Hematopoietic multipotent progenitor cell treated with erythropoietin and hydrocortisone succinate and interleukin-3 and kit ligand, for 17 days (in vitro differentiated cells): Measurements from ENCODE around the gene HTR1A.

Experiments used
- DNase-seq: peaks from one replicate; pipeline ENCODE4 v3.0.0-alpha.2; 2015; ENCODE audit warnings: low spot score

Gene HTR1A

DNA sequence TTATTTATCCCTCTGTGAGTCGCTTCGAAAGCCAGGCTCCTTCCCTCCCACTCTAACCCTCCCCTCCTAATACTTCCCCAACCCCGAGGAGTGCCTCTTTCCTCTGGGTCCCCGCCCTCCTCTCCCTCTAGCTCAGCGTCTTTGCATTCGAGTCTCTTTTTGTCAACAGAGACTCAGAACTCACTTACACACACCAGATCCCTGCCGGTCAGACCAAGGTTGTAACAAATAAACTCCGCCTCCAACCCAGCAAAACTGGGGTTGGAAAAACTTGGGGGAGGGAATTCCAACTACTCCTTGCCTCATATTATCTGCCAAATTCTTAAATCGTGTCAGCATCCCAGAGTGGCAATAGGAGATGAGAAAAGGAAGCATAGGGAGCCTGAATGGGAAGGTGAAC, at the start of gene HTR1A:
Gene HTR1A, minus strand, starts transcription at position 167 of the 400 bp plus-strand sequence. CDS start 726 bp downstream, outside the sequence.
- DNase-seq = no peak

GRCh38 chr5:64003966-64004365, 41.7 kb upstream of the HTR1A start:
- no peak for DNase-seq

DNA sequence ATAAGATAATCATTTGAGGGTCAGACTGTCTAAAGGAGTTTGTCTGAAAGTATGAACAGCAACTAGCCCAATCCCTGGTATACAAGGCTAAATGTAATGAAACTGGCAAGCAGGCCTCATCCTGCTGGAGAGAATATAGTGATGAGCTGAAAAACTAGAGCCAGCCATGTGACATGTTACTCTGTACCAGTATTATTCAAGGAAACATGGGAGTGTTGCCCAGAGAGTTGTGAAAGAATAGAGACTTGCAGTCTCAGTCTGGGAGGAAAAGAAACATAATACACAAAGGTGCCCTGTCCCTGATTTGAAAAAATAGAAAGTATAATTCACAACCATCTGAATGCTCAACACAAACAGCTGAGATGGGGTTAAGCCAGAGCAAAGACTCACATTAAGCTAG, 37.9 kb upstream of the HTR1A start:
- DNase-seq = no peak

DNA sequence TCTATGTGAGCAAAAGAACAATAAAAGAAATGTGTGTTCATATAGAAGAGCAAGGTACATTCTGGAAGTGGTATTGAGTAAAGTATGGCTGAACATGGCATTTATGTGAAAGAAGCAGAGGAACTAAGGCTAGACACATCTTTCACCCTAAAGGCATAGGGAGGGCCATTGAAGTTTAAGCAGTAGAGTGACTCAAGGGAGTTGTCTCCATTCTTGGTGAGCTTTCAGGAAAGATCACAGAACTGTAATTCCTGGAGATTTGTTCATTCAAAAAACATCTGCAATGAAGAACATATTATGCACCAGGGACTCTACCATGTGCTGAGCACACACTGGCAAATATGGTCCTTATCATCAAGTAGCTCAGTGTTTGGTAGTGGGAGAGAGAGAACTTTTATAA, 24.8 kb upstream of the HTR1A start:
- DNase-seq = no peak

GRCh38 chr5:63981864-63982263, 19.6 kb upstream of the HTR1A start:
- no peak for DNase-seq

- DNase-seq = no peak
Observed at GRCh38 chr5:63963926-63964325, 1.7 kb upstream of the HTR1A start.

DNA sequence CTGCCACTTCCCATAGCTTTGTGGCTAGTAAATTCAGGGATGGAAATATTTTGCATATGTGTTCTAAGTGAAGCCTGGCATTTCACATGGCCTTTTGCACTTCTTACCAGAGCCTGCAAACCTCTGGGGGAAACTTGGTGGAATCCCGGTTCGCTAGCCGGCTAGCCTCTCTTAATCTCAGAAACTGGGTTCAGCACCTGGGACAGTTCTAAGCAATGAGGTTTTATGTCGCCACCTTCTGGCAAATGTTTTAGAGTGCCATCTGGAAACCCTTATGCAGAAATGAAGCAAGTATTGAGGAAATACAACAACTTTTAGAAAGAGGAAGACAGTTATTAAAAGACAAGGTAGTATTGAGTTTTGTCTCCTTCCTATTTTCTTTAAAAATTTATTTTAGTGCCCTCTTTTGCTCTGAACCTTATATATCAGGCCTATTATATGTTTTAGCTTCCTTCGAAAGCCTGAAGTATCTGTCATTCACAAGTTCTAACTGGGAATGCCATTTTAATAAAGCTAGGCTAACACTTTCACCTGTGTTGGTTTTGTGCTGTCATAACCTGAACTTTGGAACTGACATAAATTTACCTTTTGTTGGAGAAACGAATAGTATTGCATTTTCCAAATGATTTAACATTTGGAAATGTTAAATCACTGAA, 963 bp upstream of the HTR1A start:
- DNase-seq = no peak

GRCh38 chr5:63961598-63962161, 565 bp downstream of the HTR1A start:
- no peak for DNase-seq

GRCh38 chr5:63961125-63961597, 1.1 kb downstream of the HTR1A start:
- DNase-seq = no peak

DNA sequence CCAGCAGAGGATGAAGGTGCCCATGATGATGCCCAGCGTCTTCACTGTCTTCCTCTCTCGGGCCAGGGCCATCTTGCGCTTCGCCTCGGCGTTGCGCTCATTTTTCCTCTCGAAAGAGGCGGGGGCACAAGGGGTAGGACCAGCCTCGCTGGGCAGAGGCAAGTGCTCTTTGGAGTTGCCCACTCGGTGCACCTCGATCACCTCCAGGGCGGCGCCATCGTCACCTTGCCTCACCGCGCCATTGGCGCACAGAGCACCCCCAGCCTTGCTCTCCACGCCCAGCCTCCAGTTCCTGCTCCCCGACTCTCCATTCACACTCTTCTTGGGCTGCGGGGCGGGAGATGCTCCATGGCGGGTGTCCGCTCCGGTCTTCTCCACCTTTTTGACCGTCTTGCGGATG, 1.6 kb downstream of the HTR1A start:
- no peak for DNase-seq

DNA sequence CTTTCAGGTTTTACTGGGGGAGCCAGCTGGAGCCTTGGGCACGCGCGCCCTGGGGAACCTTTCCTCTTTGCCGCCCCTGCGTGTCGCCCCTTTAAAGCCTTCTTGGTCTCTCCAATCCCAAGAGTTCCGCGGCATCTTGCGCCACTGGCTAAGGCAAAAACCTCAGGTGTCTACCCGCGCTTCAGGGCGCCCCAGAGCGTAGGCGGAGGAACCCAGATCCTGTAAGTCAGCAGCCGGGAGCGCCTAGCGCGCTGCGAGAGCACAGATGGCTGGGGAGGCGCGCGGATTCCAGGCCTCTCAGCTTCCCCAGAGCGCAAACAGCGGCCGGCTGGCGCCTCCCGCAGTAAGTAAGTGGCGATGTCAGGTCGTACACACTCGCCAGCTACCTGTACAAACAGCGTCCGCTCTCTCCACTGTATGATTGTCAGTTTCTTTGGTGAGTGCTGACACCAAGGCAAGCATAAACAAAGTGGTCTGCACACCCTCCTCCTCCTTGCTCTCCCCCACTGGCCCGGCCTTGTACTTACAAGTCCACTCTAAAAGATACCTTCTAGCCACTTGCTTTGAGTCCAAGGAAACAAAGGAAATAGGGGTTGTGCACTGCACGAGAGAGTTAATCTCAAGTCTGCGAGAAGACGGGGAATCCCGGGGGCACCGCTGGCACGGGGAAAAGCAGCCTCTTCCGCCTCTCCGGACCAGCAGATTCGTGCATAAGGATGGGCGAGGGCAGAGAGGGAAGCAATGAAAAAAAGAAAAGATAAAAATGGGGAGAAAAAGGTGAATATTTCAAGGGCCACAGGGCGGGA, 2.9 kb downstream of the HTR1A start:
- DNase-seq = no peak

GRCh38 chr5:63958654-63959053, 3.6 kb downstream of the HTR1A start:
- no peak for DNase-seq

- DNase-seq = no peak
Observed at GRCh38 chr5:63957617-63958016, 4.6 kb downstream of the HTR1A start.

DNA sequence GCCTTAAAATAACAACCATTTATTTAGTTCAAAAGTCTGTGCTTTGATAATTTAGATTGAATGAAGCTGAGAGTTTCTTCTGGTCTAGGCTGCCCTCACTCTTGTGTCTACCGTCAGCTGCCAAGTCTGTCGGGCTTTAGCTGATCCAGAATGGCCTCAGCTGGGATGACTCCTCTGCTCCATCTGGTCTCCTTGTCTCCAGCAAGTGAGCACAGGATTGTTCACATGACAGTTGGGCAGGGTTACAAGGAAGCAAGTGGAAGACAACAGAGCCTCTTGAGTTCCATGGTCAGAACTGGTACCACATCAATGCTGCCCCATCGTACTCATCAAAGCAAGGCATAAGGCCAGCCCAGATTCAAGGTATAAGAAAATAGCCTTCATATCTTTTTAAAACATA, 9.0 kb downstream of the HTR1A start:
- no peak for DNase-seq

DNA sequence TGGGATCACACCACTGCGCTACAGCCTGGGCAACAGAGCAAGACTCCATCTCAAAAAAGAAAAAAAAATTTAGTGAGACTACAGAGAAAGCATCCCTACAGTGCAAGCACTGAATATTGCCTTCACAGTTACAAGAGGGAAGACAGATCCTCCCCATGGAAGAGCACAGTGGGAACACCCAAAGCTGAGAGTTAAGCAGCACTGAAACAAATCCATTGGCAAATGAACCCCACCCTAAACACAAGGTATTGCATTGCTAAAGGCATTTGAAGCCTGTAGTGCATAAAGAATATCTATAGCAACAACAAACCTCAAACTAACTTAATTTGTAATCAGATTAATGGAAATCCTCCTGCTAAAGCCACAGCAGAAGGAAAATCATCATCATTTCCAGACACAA, 27.1 kb downstream of the HTR1A start:
- DNase-seq = no peak

DNA sequence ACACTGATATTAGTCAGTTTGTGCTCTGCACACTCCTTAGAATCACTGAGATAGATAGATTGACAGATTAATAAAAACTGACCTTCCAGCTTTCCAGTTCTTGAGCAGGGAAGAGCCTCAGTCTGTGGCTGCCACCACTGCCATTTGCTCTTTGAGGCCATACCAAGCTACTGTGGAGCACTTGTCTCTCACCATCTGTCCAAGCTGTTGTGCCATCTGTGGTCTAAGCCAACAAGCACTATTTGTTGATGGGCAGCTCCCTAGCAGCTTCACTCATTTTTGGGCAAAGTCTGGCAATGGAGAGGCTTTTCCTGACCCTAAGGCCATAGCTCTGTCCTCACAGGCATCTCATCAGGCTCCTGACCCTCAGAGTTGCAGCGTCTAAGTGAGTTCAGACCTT, 30.4 kb downstream of the HTR1A start:
- no peak for DNase-seq

DNA sequence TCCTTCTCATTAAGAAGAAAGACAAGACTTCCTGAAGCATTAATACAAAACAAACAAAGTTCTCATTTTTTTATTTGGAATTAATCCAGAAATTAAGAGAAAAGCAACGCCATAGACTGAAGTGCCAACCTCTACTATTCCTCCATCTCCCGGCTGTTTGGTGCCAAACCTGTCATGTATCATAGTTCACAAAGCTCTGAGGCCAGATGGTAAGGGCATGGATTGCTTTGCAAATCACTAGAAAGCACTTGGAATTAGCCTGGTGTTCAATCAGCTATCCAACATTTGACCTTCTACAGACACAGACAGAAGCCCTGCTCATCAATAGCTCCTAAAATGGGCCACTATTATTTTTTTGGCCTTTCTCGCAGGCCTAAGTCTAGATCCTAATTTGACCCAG, 33.8 kb downstream of the HTR1A start:
- no peak for DNase-seq

- DNase-seq = no peak
Observed at GRCh38 chr5:63923914-63924313, 38.3 kb downstream of the HTR1A start.

GRCh38 chr5:63919763-63920478, 42.3 kb downstream of the HTR1A start:
- no peak for DNase-seq

DNA sequence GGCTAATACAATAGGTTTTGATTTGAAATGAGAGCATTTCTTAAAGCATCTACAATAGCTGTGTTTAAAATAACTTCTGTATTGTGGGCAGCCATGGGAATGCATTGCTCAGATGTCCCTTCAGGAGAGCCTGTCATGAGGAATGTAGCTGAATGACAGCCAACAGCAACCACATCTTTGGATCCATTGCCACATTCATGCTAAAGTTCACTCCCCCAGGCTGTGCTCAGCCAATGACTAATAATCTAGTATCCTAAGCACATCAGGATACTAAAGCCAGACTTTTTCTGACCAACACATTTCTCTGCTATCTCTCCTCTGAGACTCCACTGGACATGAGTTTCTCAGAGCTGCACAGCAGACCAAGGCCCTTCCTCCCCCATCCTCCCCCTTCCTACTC, 45.5 kb downstream of the HTR1A start:
- no peak for DNase-seq

- DNase-seq = no peak
Observed at GRCh38 chr5:63911871-63912270, 50.4 kb downstream of the HTR1A start.
